Body of pancreas (tissue), 4 donors: ENCODE data around the gene DOCK2.

Experiments
- CTCF ChIP-seq, 7 experiments: fragments of 450-650 bp in 4 of 7; fragments of 200-600 bp in 3 of 7; sonication (generic) in 3 of 7; IDR thresholded peaks; one replicate each; pipeline ENCODE4 v1.5.1; 2016 to 2019; ENCODE audit warnings: antibody characterized with exemption in 7 of 7
- POLR2A ChIP-seq, 3 donors: fragments of 450-650 bp; IDR thresholded peaks; one replicate each; pipeline ENCODE4 v1.6.1; 2016; ENCODE audit warnings: antibody characterized with exemption in 3 of 3, mild to moderate bottlenecking in 2 of 3

- TF ChIP-seq CTCF (IDR thresholded peaks at IDR 0.05) (no peak), POLR2A (IDR thresholded peaks at IDR 0.05) (no peak)
Measured at GRCh38 chr5:169637085-169637548, at the start of gene DOCK2.
